T-helper 2 cell treated with Interferon-gamma antibody and Interleukin-4, amounts not matched to agents 100 ng/mL and 5 ng/mL, for 36 hours (primary cell): ENCODE measurements around the gene PPIL6. TPM values are rescaled to one million over a fixed set of nuclear protein-coding genes. Genes with fewer than 3 reads are reported as not detected.

Experiments used
- intact Hi-C: fragments of 100-400 bp; cut with micrococcal nuclease; formaldehyde crosslinking; loops from one replicate; pipeline ENCODE4 v1.15.1; 2023
- total RNA-seq: library from RNA; stranded (reverse); gene quantifications from 2 replicates; pipeline ENCODE4 v1.2.3, GENCODE V29; 2022

The PPIL6 gene
- total RNA-seq, 1 donor from 2014 or later, result 0.09 TPM

- intact Hi-C loops, result no loop called here
These were observed 29.4 kb downstream of the PPIL6 start for GRCh38 chr6:109411034-109411433.

- intact Hi-C loops, result no loop called here
These were observed 34.2 kb downstream of the PPIL6 start for GRCh38 chr6:109406196-109406595.

- intact Hi-C loops, result no loop called here
These were observed 43.4 kb downstream of the PPIL6 start for GRCh38 chr6:109397020-109397419.

- intact Hi-C loops, result no loop called here
These were observed 44.2 kb downstream of the PPIL6 start for GRCh38 chr6:109396046-109396718.

GRCh38 chr6:109393886-109394281 lies 46.5 kb downstream of the PPIL6 start:
- intact Hi-C loops, result no loop called here

- intact Hi-C loops, result no loop called here
These were observed 47.1 kb downstream of the PPIL6 start for GRCh38 chr6:109393157-109393885.

- intact Hi-C loops, result no loop called here
These were observed 50.7 kb downstream of the PPIL6 start for GRCh38 chr6:109389650-109390274.

GRCh38 chr6:109388265-109388664 lies 52.2 kb downstream of the PPIL6 start:
- intact Hi-C loops, result no loop called here

- intact Hi-C loops, result loop anchor here (1.0 to 5.0 kb wide), 11 partner anchors 100 to 1561 kb away; partner anchors contain the start of genes AFG1L, AK9, CDC40 and FIG4
These were observed 56.9 kb downstream of the PPIL6 start for GRCh38 chr6:109383438-109383940.

GRCh38 chr6:109382576-109383437 lies 57.6 kb downstream of the PPIL6 start:
- intact Hi-C loops, result loop anchor here (1.0 to 5.0 kb wide), 15 partner anchors 57 to 1561 kb away; partner anchors contain the start of genes AFG1L, AK9, ARMC2 and CDC40

GRCh38 chr6:109381747-109382575 lies 58.5 kb downstream of the PPIL6 start, which contains the start of gene CD164:
CD164 (minus strand) TSS chr6:109382467; CDS start chr6:109382378, 89 bp downstream.
- intact Hi-C loops, result loop anchor here (1.0 to 5.0 kb wide), 14 partner anchors 9 to 1560 kb away; partner anchors contain the start of genes AFG1L, ARMC2, CDC40 and CEP57L1

GRCh38 chr6:109381061-109381746 lies 59.2 kb downstream of the PPIL6 start:
- intact Hi-C loops, result loop anchor here (1.0 to 5.0 kb wide), 6 partner anchors 8 to 1559 kb away; partner anchors contain the start of genes MICAL1, SCML4 and SEC63

GRCh38 chr6:109379711-109380110 lies 60.7 kb downstream of the PPIL6 start:
- intact Hi-C loops, result loop anchor here (5.0 kb wide), 4 partner anchors 437 to 1557 kb away; partner anchors contain the start of genes SCML4 and SEC63

- intact Hi-C loops, result no loop called here
These were observed 62.7 kb downstream of the PPIL6 start for GRCh38 chr6:109377717-109378116.

GRCh38 chr6:109374326-109374892 lies 66.0 kb downstream of the PPIL6 start:
- intact Hi-C loops, result no loop called here

GRCh38 chr6:109373762-109374161 lies 66.7 kb downstream of the PPIL6 start:
- intact Hi-C loops, result loop anchor here (1.0 kb wide), 1 partner anchor 8 kb away; no protein-coding TSS in a partner anchor

GRCh38 chr6:109373331-109373730 lies 67.1 kb downstream of the PPIL6 start:
- intact Hi-C loops, result loop anchor here (1.0 kb wide), 1 partner anchor 8 kb away; no protein-coding TSS in a partner anchor

GRCh38 chr6:109372130-109372529 lies 68.3 kb downstream of the PPIL6 start:
- intact Hi-C loops, result no loop called here
